NCI-H2107 (cell line): ENCODE measurements around the gene RAB34.
A peak's percentile ranks its signal among the peaks of the same experiment; 100 is the strongest.

Experiments
- DNase-seq: peaks from one replicate; lab custom pipeline; 2025; lab: John Stamatoyannopoulos, UW

The RAB34 gene

DNA sequence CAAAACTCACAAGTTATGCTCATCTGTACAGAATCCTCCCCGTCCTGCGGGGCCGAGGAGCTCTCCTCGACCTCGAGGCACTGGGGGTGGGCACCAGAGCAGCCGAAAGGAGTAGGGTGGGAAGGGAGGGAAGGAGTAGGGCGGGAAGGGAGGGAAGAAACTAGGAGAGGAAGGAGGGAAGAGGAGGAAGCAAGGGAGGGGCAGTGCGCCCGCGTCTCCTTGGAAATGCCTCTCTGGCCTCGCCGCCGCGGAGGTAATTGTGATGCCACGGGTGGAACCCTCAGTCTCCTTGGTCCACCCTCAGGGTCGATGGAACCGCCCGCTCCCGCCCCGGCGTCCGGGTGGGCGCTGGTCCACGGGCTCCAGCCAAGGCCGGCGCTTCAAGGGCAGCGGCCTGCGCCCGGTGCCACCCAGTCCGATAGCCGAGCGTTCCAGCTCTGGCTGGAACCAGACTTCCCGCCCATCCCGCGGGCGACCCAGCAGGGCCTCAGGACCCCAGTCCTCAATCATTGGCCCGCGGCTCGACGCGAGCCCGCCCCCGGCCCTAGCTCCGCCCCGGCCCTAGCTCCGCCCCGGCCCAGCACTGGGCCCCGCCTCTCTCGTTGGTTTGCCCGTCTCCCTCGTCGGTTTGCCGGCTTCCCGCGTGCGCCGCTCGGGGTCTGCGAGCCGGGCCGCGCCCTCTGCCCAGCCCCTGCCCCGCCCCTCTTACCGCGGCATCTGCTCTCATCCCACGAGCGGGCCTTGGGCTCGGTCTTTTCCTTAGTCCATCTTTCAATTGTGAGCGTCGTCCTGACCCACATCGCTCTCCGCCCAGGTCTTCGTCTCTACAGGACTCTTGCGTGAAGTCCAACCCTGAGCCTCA is 6.6 kb downstream of the RAB34 start:
- peak; percentile 72 for DNase-seq

DNA sequence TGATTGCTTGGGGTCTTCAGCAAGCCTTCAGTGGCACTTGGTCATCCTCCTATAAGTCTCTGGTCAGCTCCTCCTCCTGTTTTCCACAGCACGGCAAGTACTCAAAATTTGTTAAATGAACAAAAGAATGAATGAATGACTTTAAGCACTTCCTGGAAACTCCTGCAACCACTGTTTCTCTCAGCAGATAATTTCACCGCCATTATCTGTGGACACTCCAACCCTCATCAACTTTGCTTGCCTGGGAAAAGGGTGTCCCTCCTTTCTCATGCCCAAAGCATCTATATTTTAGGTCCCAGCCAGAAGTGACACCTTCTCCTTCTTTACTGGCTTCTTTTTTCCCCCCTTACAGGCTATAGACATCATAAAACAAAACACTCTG is 10.3 kb downstream of the RAB34 start:
- no peak for DNase-seq

DNA sequence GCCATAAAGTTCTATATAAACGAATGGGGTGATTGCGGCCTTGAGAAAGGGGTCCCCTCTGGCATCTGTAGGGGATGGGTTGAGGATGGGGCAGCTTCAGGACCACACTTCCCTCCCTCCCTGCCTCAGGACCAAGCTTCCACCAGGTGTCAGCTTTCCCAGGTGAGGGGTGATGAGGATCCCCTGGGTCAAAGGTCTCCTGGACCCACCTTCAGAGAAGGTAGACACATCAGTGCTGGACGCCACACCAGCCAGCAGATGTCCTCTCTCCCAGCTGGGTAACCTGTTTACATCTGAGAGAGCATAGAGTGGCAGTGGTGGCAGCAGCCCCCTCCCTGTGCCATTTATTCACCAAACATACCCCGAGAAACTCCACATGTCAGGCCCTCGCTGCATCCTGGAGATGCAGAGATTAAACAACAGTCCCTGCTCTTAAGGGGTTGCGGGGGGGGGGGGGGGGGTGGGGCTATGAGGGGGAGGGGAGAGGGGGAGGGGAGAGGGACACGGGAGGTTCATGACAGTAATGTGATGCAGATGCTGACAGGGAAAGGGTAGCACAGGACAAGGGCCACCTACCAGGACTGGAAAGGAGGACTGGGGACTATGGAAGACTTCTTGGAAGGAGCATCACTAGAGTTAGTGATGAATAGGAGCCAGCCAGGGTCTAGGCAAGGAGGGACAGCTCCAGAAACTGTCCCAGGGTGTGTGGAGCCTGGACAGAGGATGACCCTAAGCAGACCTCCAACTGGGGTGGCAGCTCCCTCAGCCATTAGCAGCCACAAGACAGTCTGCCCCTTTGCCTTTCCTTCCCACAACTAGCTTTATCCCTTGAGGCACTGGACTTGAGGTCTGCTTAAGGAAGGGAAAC is 11.0 kb downstream of the RAB34 start:
- no peak for DNase-seq

DNA sequence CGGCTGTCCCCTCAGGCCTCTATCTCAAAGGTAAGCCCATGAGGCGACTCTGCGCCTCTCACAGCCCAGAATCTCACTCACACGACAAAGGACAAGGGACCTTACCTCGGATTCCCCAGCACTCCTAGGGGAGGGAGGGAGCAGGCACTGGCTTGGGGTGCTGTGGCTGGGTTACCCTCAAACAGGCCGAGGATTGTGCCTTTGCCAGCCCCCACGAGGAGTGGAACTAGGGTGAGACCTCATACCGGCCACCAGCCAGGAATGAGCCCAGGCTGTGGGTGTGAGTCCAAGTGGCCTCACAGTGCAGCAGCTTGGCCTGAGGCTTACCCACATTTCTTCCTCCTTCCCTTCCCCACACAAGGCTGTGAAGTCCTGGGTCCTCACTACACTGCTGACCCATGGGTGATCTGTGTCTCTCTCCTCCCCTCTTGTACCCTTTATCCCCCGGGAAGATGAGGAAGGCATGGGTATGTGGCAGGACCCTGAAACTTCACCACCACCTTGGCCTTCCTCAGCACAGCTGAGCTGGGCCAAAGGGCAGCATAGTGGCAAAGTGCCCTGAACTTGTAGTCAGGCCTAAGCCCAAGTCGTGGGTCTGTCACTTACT is 11.8 kb downstream of the RAB34 start:
- no peak for DNase-seq

DNA sequence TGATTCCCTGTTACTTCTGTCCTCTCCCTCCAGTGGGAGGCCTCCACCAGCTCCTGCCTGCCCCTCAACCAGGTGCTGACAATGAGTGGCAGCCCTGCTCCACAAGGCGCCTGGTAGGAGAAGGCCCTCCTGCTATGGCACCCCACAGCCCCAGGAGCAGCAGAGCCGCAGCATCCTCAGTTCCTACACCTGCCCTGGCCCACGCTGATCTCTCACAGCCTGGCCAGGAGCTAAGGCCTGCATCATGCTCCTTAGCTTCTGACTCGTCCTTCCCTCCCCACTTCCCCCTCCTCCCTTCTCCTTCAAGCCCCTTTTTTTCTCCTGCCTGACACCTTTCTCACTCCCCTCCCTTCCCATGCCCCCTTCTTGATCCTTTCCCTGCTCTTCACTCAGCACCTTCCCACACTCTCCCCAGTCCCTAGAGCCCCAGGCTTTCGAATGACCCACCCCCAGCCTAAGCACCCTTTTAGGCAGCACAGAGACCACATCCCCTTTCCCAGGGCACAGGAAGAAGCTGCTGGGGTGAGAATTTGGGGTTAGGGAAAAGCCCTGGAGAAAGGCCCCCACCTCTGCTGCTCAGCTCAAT is 12.5 kb downstream of the RAB34 start:
- no peak for DNase-seq

DNA sequence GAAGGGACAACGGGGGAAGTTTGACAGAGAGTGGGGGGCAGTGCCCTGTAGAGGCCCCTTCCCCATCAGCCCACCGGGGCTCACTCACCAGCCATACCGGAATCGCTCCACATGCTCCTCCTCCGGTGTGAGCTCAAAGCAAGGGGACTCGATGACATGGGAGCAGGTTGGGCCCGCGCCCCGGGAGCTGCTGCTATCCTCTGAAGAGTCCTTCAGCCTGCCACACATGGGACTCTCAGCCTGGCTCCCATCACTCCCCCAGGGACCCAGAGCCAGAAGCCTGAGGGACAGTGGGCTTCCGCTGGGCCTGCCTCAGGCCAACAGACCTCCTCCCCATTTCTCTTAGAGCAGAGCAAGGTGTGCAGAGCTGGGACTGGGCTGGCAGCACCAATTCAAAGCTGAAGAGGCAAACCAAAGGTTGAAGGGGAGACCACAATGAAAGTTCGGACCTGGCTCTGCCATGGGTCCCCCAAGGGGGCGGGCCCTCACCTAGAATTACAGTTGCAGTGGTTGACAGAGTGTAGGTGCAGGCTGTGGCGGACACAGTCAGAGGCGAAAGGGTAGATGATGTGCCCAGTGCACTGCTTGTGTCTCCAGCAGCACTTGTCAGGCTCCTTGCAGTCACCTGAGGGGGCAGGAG is 13.3 kb downstream of the RAB34 start:
- DNase-seq = no peak

DNA sequence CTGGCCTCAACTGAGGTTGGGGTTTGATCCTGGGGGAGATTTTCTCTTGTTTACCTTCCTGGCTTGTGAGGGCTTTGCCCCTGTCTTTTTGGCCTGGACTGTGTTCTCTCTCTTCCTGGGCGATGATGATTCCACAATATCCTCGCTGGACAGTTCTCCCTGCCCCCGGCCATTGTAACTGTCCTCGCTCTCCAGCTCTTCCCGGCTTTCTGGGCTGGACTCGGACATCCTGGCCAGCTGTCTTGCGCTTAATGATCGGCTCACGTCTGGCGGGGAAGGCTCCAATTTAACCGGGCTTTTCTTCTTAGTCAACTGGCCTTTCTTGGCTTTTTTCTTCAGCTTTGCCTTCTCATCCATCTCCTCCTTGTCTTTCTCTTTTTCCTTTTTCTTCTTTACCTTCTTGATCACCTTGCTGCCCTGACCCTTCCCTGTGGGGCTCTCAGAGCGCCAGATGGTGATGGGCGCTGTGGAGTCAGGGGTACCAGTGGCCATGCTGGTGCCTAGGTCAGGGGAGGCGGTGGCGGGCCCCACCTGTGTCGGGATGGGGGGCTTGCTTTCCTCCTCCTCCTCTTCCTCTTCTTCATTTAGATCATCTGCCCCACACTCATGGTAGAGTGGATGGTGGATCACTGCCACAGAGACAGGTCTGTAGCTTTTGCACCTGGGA is 14.0 kb downstream of the RAB34 start:
- DNase-seq = no peak

DNA sequence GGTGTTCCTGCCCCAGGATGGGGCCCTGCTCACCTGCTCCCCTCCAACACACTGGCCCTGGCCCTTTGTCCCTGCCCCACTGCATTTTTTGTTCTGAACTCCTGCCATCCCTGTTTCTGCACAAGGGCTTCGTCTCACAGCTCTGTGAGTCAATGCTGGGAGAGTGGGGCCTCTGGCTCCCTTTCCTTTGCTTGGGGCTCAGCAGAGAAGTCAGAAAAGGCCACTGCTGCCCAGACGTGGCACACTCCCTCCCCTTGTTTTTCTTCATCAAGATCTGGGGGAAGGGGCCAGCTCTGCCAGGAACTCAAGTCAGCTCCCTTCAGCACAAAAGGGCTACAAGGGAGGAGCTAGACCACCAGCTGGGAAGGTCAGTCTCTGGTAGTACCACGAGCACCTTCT is 14.9 kb downstream of the RAB34 start:
- DNase-seq = no peak

DNA sequence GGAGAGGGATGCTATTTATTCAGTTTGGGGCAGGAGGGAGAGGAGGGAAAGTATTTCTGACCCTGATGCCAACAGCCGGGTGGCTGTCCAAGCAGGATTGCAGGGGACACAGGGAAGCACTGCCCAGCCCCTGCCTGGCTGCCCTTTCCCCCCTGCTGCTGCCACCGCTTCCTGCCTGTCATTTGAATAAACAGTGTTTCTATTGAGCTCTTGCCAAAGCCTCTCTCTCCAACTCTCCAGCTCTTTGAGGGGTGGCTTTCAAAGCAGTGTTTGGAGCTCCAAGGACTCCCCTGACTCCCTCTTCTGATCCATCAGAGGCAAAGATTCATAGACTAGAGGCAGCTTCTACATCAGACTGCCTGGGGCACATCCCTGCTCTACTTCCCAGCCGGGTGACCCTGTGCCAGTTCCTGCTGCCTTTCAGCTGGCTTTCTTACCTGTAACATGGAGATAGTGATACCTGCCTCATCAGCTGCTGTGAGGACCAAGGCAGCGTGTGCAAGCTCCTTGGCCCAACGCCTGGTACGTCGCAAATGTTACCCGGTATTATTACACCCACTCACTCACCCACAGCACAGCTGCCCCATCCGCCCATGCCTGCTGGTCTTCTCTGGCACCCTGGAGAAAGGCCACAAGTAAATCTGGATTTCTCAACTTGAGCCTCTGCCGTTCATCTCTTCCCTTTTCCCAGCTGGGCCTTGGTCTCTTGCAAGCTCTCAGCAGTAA is 15.5 kb downstream of the RAB34 start:
- no peak for DNase-seq

DNA sequence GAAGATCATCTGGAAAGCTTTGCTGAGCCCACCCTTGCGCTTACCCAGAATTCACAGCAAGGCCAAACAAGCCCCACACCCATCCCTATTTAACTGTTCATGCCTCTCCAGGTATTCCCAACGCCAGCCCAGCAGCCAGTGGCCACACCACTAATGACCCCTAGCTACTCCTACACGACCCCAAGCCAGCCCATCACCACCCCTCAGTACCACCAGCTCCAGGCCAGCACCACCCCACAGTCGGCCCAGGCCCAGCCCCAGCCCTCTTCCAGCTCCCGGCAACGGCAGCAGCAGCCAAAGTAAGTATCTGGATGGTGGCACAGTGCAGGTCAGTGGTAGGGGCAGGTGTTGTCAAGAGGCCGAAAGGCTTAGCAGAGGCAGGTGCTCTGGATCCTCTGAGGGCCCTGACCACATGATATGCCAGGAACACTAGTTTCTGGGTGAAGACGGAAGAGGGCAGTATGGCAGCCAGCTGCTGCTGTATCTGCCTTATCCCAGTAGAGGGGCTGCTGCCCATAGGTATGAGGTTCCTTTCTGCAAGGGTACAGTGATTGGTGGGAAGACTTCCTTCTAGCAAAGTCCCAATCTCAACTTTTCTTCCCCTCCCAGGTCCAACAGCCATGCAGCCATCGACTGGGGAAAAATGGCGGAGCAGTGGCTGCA is 16.7 kb downstream of the RAB34 start:
- no peak for DNase-seq

DNA sequence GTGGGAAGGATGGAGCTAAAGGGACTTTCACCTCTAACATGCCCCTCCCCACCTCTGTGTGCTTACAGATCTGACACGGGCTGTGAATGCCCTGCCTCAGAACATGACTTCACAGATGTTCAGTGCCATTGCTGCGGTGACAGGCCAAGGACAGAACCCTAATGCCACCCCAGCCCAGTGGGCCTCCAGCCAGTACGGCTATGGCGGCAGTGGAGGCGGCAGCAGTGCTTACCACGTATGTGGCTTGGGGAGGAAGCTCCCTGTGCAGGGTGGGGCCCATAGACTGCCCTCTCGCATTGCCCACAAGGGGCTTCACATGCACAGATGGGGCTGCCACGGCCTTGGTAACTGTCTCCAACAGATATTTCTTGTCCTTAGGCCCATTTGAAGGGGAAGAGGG is 17.4 kb downstream of the RAB34 start:
- DNase-seq = no peak

DNA sequence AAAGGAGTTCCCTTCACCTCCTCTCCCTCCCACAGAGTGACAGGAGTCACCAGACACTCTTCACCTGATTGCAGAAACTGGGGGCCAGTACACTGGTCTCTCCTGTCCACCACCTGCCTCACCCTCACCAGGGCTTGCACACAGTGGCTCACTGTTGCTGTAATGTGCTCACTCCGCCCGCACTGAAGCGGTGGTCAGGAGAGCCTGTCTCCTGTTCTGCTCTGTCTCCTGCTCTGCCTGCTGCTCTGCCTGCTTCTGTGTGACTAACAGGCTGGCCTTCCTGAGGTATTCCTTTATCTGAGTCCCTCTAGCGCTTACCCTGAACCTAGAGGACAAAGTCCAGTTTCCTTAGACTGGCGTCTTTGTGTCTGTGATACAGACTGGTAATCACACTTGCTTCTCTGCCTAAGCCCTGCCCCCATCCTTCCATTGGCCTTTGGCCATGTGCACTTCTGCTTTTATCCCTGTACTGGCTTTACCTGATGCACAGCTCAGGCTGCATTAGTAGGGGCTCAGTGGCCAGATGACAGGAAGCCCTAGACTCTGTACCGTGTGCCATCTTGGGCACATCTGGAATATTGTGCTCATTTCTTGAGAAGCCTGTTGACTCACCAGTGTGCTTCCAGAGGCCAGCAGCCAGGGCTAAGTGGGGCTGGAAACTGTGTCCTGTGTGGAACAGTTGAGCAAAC is 19.3 kb downstream of the RAB34 start:
- DNase-seq = no peak

DNA sequence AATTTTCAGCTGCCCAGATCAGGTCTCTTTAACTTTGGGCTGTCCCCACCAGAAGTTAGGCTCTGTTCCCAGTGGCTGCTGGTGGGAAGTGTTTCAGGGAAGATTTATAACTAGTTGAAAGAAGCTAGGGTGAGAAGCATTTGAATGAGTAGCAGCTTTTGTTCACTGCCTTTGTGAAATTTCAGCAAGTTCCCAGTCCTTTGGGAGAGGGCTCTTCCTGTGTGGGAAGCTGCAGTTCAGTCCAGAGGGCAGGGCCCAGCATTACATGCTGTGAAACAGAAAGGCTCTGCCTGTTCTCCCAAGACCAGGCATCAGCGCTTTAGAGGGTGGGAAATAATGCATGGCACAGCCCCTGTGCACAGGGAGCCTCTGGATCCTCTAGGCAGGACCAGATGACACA is 23.8 kb downstream of the RAB34 start:
- DNase-seq = no peak

DNA sequence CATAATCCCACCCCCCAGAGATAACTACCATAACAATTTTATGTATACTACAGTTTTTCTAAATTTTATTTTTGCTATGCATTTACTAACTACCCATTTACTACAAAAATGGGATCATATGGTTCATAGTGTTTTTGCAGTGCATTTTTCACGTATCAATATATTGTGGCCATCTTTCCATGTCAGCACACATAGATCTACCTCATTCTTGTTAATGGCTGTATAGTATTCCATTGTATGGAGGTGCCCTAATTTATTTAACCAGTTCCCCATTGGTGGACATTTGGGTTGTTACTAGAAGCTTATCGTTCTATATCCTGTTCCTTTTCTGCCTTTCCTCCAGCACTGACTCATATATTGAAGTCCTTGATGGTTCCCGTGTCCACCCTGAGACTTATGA is 28.7 kb downstream of the RAB34 start:
- DNase-seq = no peak

DNA sequence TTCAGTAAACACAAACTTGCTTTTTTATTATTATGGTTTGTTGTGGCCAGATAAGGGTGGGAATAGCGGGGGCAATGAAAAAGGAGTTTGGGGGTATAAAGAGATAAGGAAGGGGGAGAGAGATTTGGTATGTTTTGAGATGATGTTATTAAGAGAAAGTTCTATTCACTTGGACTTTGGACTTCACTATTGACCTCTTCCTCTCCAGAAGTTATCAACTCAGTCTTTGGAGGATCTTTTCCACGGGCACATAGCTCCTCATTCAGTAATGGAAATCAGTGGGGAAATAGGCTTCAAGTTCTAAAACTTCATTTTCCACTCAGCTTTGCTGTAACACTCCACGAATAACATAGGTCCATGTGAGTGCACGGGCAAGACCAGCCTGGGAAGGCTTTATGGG is 29.2 kb downstream of the RAB34 start:
- no peak for DNase-seq

DNA sequence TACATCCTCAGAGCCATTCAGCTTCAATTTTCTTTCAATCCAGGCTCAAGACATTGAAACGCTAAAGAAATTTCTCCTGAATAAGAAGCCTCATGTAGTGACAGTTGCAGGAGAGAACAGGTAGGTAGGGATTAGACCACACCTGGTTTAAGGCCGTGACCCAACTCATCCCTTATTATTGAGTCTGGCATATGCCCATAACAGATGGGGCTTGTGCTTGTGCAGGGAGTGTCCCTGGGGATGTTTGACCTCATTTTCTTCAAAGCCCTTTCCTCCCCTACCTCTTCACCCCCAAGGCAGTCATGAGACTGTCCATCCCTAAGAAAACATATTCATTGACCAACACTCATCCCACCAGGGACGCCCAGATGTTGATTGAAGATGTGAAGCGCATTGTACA is 31.4 kb downstream of the RAB34 start:
- DNase-seq = no peak

DNA sequence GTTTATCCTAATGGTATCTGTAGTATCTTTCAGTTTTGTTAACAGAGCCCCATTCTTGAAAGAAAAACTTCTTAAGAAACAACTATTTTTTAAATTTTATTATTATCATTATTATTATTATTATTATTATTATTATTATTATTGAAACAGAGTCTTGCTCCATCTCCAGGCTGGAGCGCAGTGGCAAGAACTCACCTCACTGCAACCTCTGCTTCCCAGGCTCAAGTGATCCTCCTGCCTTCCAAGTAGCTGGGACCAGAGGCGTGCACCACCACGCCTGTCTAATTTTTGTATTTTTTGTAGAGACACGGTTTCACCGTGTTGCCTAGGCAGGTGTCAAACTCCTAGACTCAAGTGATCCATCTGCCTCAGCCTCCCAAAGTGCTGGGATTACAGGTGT is 32.3 kb downstream of the RAB34 start:
- no peak for DNase-seq

DNA sequence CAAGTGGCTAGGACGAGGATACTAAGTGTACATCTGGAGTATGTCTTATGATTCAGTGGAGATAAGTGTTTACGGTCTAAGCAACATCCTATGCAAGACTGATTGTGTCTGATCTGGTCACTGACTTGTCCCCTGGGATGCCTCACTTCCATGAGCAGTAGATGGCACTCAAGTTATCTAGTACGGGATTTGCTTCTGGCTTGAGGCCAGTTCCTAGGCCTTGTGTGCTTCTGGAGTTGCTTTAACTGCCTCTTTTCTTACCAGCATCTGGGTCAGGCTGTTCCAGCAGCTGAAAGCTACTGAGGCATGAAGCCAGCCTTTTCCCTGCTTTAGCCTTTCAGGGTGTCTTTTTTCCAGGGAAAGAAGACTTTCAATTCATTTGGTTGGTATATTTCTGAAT is 32.7 kb downstream of the RAB34 start:
- DNase-seq = no peak

DNA sequence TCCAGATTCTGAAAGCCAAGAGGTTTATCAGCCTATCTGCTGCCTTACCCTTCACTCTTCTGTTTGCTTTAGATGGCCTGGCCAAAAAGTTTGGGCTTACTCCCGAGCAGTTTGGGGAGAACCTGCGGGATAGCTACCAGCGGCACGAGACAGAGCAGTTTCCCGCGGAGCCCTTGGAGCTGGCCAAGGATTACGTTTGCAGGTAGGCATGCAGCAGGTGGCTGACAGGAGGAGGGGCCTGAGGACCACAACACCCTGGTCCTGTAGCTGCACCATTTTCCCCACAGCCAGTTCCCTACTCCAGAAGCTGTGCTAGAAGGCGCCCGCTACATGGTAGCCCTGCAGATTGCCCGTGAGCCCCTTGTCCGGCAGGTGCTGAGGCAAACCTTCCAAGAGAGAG is 35.0 kb downstream of the RAB34 start:
- DNase-seq = no peak

DNA sequence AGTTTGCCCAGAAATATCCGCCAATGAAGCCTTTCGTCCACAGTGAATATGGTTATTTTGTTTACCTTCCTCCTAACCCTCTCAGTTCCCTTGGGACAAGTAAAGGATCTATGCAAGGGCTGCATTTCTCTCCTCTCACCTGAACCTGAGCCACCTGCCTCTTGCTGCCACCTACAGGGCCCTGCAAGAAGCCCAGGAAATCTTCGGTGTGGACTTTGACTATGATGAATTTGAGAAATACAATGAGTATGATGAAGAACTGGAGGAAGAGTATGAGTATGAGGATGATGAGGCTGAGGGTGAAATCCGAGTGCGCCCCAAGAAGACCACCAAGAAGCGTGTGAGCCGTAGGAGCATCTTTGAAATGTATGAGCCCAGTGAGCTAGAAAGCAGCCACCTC is 41.7 kb downstream of the RAB34 start:
- peak; percentile 77 for DNase-seq
